Progenitor cell of endocrine pancreas (in vitro differentiated cells): Measurements from ENCODE around the gene SLC13A4. TPM values are rescaled to one million over a fixed set of nuclear protein-coding genes. Genes with fewer than 3 reads are reported as not detected.
A peak's percentile ranks its signal among the peaks of the same experiment; 100 is the strongest.

ENCODE experiments used
- DNase-seq: peaks from one replicate; pipeline ENCODE4 v3.0.0; 2021; ENCODE audit warnings: low spot score; ENCODE audit not compliant: unreplicated experiment
- H3K27ac Mint-ChIP-seq: 2 replicates; pipeline ENCODE4 v1.8.0; 2021; ENCODE audit warnings: mild to moderate bottlenecking, moderate library complexity, mixed read lengths
- H3K27me3 Mint-ChIP-seq: 2 replicates; pipeline ENCODE4 v1.8.0; 2021; ENCODE audit warnings: mixed read lengths
- H3K36me3 Mint-ChIP-seq: 2 replicates; pipeline ENCODE4 v1.8.0; 2022; ENCODE audit warnings: mixed read lengths; ENCODE audit not compliant: insufficient read depth
- H3K4me1 Mint-ChIP-seq: 2 replicates; pipeline ENCODE4 v1.8.0; 2021; ENCODE audit warnings: low read depth, mixed read lengths
- H3K4me3 Mint-ChIP-seq: 2 replicates; pipeline ENCODE4 v1.8.0; 2021; ENCODE audit warnings: low read depth, mild to moderate bottlenecking, moderate library complexity, mixed read lengths
- H3K9me3 Mint-ChIP-seq: 2 replicates; pipeline ENCODE4 v1.8.0; 2021; ENCODE audit warnings: low read depth, mixed read lengths
- total RNA-seq: library from RNA; stranded (reverse); gene quantifications from 2 replicates; pipeline ENCODE4 v1.2.1, GENCODE V29; 2021
- TF ChIP-seq, protein P1 (sequence below): fragments of 200-600 bp; sonication (generic); IDR thresholded peaks from one replicate; pipeline ENCODE4 v1.5.0; 2021; ENCODE audit warnings: antibody characterized with exemption, mild to moderate bottlenecking; ENCODE audit not compliant: unreplicated experiment

Gene SLC13A4
- total RNA-seq, 1 donor from 2014 or later: 0.22 TPM

- H3K27me3 Mint-ChIP-seq: no peaks in the 10 kb centered on the region
- DNase-seq: no peak
- TF ChIP-seq, protein P1, sequence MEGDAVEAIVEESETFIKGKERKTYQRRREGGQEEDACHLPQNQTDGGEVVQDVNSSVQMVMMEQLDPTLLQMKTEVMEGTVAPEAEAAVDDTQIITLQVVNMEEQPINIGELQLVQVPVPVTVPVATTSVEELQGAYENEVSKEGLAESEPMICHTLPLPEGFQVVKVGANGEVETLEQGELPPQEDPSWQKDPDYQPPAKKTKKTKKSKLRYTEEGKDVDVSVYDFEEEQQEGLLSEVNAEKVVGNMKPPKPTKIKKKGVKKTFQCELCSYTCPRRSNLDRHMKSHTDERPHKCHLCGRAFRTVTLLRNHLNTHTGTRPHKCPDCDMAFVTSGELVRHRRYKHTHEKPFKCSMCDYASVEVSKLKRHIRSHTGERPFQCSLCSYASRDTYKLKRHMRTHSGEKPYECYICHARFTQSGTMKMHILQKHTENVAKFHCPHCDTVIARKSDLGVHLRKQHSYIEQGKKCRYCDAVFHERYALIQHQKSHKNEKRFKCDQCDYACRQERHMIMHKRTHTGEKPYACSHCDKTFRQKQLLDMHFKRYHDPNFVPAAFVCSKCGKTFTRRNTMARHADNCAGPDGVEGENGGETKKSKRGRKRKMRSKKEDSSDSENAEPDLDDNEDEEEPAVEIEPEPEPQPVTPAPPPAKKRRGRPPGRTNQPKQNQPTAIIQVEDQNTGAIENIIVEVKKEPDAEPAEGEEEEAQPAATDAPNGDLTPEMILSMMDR: no peak
- no peak overlapping the region for H3K4me3 Mint-ChIP-seq
- H3K27ac Mint-ChIP-seq: no peak overlapping the region
- peaks cover 7% of the 10 kb centered on the region for H3K4me1 Mint-ChIP-seq
- H3K36me3 Mint-ChIP-seq: peaks cover 5% of the 10 kb centered on the region
- H3K9me3 Mint-ChIP-seq: no peaks in the 10 kb centered on the region
Observed at GRCh38 chr7:135666156-135666555, 61.8 kb downstream of the SLC13A4 start.

DNA sequence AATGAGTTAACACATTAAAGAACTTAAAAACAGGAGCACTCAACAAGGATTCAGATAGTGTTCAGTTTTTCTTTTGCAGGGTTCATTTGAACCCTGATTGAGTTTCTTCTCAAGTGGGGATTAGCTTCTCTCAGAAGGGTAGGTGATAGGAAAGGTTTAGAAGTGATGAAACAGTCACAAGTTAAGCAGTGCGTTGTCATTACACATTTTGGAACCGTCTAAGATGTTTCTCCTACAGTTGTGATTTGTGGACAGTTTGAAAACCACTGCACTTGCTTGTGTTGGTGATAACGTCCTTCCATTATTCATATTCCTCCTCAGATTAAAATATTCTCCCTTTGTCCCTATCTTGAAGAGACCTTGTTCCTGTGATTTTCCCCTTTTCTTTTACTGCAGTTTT is 62.9 kb downstream of the SLC13A4 start:
- Mint-ChIP-seq H3K36me3 (peaks cover 5% of the 10 kb centered on the region), H3K9me3 (no peaks in the 10 kb centered on the region), H3K27me3 (no peaks in the 10 kb centered on the region), H3K27ac (no peak overlapping the region), H3K4me1 (peaks cover 7% of the 10 kb centered on the region), H3K4me3 (no peak overlapping the region)
- no peak for DNase-seq
- TF ChIP-seq, protein P1: no peak

DNA sequence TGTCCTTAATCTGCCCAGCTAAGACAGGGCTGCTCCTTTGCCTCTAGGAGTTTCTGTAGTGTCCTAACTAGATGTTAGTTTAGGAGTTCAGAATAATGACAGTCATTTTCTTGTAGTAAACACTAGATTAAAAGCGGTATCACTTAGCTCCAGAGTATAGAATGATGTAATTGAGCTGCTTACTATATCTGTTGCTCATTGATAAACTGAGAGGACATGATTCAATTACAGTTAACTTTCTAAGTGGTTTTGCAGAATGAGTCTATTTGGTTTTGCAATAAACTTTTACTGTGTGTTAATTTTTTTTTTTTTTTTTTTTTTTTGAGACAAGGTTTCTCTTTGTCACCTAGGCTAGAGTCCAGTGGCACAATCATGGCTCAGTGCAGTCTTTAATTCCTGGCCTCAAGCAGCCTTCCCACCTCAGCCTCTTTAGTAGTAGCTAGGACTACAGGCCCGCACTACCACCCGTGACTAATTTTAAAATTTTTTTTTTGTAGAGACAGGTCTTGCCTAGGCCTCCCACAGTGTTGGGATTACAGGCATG is 63.9 kb downstream of the SLC13A4 start:
- Mint-ChIP-seq H3K4me1 (peaks cover 9% of the 10 kb centered on the region), H3K4me3 (peak overlapping the region; percentile 95), H3K27me3 (no peaks in the 10 kb centered on the region), H3K27ac (peak overlapping the region; percentile 64), H3K36me3 (peaks cover 5% of the 10 kb centered on the region), H3K9me3 (no peaks in the 10 kb centered on the region)
- no peak for DNase-seq
- TF ChIP-seq, protein P1: no peak

GRCh38 chr7:135662373-135663114 is 65.4 kb downstream of the SLC13A4 start, which contains the start of gene STMP1:
STMP1 (plus strand) TSS chr7:135662514.
- Mint-ChIP-seq H3K9me3 (no peaks in the 10 kb centered on the region), H3K27me3 (no peaks in the 10 kb centered on the region), H3K4me3 (peak within 1 kb of the TSS; percentile 95), H3K36me3 (peaks cover 2% of the 10 kb centered on the region), H3K27ac (peak within 1 kb of the TSS; percentile 99), H3K4me1 (peaks cover 9% of the 10 kb centered on the region)
- DNase-seq: peak; percentile 96
- TF ChIP-seq, protein P1: peak; percentile 73

DNA sequence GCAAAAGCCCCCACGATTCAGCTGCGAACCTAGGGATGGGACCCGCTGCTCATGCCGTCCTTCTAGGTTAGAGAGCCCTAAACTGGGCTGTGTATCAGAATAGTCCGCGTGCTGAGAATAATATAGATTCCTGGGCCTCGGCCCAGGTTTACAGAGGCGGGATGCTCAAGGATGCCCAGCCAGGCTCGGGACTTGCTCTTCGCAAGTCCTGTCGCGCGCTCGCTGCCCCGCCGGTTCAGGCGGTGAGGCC is 65.9 kb downstream of the SLC13A4 start:
- Mint-ChIP-seq H3K4me3 (peak overlapping the region; percentile 95), H3K27me3 (no peaks in the 10 kb centered on the region), H3K36me3 (peaks cover 2% of the 10 kb centered on the region), H3K27ac (peak overlapping the region; percentile 21), H3K9me3 (no peaks in the 10 kb centered on the region), H3K4me1 (peaks cover 9% of the 10 kb centered on the region)
- TF ChIP-seq, protein P1: no peak
- DNase-seq: no peak
